ENCODE measurements around the gene RNU1-3.
"Not testable (repeated sequence)": the region's sequence is repeated elsewhere in the genome, so short reads cannot be mapped to it uniquely, and the experiment has no call there.

RNU1-3 gene

DNA sequence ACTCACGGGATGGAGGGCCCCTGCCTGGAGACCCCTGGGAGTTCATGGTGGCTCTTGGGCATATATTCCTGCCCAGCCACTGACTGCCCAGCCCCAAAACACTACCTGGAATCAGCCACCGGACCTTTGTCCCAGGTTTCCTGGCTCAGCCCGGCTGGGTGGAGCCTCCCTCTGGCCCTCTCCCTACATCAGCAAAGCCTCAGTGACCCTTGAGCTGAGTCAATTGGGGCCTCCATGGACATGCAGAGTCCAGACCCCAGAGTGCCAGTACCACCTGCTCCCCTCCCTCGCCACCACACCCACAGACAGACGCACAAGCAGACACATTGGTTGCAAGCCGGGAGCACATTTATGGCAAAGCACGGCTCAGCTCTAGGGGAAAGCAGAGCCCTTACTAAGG is 30.4 kb upstream of the RNU1-3 start:
- H3K4me3 ChIP-seq (replicated peaks; ENCODE audit: low read depth, low read length) = not testable (repeated sequence)

DNA sequence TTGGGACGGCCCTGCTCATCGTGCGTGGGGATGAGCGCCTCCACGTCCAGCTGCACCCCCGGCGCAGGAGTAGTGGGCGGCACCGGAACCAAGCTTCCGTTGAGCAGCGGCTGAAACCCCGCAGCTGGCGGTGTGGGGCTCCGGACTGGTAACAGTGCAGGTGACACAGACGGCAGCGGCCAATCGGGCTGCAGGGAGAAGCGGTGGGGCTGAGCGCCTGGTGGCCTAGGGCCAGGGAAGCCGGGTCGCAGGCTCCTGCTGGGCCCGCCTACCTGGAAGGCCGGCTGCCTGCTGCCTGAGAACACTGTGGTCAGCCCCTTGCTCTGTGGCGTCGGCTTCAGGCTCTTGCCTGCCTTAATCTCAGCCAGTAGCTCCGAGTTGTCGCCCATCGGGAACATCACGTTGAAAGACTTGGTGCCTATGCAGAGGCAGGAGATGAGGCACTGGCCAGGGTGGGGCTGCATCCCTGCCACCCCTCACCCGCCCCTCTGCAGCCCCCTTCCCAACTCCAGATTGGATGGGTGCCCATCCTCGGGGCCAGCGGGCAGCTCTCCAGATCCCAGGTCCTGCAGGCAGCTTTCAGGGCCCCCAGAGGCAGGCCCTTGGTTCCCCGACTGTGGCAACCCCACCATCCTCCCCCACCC is 29.9 kb upstream of the RNU1-3 start:
- DNase-seq (ENCODE audit: low read depth) = not testable (repeated sequence)

More for the DNA sequence above, 30.4 kb upstream of the RNU1-3 start:
- DNase-seq (ENCODE audit: low read depth) = not testable (repeated sequence)

DNA sequence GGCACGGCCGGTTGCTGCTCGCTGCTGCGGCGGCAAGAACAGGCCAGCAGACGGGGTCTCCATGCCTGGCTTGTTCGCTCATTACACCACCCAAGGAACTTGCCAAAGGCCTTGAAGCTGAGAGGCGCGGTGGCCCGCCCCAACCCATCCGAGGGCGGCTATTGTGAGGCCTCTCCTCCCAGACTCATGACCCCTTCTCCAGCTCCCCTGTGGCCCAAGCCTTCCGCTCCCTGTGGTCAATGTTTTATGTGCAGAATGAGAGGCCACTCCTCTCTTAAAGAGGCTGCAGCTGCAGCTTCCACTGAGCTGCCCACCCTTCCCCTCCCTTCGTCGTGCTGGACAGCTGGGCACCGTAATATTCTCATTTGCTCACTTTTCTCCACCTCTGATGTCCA is 27.6 kb upstream of the RNU1-3 start:
- not testable (repeated sequence) for H3K4me3 ChIP-seq (replicated peaks; ENCODE audit: low read depth, low read length)

More for the DNA sequence above, 29.9 kb upstream of the RNU1-3 start:
- not testable (repeated sequence) for H3K4me3 ChIP-seq (replicated peaks; ENCODE audit: low read depth, low read length)

DNA sequence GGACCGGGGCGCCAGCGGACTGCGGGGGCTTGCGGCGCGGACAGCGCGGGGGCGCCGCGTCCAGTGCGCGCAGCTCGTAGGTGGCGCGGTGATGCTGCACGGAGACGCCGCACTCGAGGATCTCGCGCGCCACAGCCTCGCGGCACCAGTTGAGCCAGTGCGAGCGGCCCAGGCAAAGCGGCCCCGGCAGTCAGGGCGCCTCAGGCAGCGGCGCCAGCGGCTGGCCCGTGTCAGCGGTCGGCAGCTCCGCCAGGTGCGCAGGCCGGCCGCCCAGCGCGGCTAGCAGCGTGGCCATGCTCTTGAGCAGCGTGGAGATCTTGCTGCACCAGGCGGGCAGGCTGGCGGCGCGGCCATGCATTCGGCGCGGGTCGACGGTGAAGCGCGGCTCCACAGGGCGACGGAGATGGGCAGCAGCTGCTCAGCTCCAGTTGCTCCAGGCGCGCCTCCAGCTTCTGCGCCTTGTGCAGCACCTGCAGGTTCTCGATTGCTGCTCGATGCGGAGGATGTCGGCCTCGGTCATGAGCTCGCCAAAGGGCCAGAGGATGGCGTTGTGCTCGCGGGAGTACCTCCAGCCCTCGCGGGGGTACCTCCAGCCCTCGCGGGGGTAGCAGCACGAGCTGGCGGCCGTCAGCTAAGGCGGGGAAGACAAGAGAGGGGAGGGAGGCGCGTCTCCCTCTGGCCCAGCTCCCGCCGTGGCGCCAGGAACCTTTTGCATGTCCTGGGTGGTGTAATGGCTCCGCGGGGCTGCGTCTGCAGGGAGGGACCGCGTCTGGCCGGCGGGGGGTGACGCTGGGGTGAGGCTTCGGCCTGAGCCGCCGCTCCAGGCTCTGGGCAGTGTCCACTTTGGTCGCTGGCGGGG is 26.9 kb upstream of the RNU1-3 start:
- DNase-seq (ENCODE audit: low read depth) = not testable (repeated sequence)

More for the DNA sequence above, 27.6 kb upstream of the RNU1-3 start:
- DNase-seq (ENCODE audit: low read depth) = not testable (repeated sequence)

DNA sequence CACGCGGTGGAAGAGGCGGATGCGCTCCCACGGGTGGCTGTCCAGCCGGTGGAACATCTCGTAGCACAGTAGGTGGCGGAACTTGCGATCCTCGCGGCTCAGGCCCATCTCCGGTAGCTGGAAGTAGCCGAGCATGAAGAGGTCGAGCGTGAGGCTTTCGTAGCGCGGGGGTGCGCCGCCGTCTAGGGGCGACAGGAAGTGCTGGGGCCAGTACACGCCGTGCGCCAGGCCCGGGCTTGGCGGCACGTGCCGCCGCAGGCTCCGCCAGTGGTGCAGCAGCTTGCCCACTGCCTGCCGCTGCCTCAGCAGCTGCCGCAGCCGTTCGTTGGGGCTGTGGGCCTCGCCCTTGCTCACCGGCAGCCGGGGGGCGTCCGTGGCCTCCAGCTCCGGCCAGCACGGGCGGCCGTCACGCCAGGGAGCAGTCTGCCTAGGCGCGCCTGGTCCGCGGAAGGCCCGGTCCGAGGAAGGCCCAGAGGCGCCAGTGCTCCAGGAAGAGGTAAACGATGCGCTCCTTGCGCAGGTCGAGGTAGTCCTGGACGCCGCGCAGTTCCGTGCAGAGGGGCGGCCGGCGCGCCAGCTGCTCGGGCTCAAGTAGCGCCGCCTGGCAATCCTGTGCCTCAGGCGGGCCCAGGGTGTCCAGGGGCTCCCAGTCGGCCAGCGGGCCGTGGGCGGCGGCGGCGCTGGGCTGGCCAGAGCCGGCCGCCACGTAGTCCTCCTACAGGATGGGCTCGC is 26.1 kb upstream of the RNU1-3 start:
- not testable (repeated sequence) for H3K4me3 ChIP-seq (replicated peaks; ENCODE audit: low read depth, low read length); DNase-seq (ENCODE audit: low read depth)

More for the DNA sequence above, 26.9 kb upstream of the RNU1-3 start:
- H3K4me3 ChIP-seq (replicated peaks; ENCODE audit: low read depth, low read length) = not testable (repeated sequence)

DNA sequence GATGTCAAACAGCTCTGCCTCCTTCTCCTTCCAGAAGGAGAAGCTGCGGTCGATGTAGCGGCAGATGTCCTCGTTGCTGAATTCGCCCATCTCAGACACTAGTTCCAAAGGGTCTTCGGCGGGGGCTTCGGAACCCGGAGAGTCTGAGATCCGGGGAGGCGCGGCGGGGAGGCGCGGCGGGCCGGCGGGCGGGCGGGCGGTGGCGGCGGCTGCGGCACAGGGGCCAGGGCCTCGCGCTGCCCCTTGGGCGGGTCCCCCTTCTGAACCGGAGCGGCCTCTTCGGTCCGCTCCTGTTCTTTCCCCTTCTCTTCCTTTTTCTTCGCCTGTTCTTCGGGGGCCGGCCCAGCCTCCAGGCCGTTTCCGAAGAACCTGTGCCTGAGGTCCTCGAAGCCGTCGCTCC is 25.5 kb upstream of the RNU1-3 start:
- not testable (repeated sequence) for DNase-seq (ENCODE audit: low read depth)

DNA sequence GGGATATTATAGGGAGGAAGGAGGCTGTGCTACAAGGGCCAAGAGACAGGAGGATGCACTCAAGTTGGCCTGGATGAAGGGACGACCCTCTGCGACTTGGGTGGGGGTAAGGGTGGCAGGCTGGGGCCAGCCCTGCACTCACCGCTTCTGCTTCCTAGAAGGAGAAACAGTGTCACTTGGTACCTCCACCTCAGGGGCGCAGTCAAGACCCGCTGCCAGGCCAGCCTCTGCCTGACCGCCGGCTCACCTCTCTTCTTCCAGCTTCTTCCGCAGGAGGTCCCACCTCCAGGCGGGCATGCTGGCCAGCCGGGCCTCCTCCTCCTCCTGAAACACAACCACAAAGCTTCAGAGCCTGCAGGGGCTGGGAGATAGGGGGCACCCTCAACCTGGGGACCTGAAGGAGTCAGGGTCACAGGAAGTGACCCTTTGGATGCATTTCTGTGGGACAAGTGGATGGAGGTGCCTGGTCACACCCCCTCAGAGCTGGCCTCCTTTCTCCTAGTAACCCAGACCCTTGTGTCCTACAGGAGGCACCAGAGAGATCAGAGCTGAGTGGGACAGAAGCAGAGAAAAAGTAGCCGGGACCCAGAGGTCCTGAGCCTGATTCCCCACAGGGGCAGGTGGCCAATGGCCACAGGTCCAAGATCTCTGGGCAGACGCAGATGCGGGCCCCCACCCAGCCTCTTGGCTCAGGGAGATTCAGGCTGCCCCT is 24.4 kb upstream of the RNU1-3 start:
- not testable (repeated sequence) for H3K4me3 ChIP-seq (replicated peaks; ENCODE audit: low read depth, low read length); DNase-seq (ENCODE audit: low read depth)

More for the DNA sequence above, 25.5 kb upstream of the RNU1-3 start:
- not testable (repeated sequence) for H3K4me3 ChIP-seq (replicated peaks; ENCODE audit: low read depth, low read length)

DNA sequence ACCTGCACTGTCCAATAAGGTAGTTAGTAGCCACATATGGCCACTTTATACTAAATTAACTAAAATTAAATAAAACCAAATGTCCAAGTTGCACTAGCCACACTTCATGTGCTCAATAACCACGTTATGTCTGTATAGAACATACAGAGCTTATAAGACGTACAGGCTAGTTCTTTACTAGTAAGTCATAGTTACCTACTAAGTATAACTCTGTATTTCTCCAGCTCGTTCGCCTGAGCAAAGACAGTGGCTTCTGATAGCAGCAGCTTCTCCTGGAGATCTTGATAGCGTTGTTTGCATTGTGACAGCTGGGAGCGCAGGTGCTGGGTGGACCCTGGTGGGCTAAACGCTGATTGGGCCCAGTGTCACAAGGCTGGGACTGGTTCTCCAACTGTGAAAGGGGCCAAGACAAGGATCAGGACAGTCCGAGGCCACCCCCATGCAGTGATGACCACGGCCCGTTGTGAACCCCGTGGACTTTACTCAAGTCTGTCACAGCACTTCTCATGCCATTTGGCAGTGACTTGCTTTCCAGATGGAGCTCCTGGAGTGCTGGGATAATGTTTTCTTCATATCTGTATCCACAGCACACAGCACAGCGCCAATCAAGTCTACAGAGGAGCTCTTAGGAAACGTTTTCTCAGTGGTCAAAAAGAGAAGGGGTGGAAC is 20.5 kb upstream of the RNU1-3 start:
- H3K4me3 ChIP-seq (replicated peaks; ENCODE audit: low read depth, low read length); DNase-seq (ENCODE audit: low read depth): not testable (repeated sequence)

DNA sequence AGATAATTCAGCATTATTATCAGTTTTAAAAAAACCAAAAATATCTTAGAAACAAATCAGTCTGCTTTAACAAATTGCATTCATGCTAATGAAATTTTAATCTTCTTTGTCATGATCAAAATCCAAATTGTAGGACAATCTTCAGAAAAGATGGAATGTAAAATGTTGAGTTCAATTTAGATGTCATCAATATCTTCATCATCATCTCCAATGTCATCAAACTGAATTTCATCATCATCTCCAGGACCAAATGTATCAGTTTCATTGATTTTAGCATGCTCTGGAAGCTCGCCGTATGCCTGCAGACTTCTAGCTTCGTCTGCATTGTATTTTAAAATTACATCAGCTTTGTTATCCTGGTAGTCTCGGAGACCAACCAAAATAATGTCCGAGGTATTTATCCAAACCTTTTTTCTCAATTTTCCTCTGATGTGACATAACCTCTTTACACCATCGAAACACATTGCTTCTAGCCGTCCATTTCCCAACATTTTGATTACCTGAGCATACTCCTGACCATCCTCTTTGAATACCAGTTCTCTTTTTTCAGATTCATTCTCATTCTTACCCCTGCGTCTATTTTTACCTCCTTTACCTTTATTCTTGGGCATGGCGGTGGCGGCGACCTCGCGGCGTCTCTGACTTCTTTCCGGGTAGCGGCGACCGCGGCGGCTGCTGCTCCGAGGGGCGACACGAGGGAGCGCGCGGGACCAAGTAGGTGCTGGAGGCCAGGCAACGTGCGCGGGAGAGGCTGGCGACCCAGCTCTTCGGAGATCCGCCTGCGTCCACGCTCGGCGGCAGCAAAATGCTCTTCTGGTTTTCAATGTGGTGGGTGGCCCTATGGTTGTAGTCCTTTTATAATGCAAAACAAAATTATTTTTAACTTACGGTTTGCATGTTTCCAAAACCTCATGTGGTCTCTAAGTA is 19.0 kb upstream of the RNU1-3 start:
- not testable (repeated sequence) for H3K4me3 ChIP-seq (replicated peaks; ENCODE audit: low read depth, low read length); DNase-seq (ENCODE audit: low read depth)

DNA sequence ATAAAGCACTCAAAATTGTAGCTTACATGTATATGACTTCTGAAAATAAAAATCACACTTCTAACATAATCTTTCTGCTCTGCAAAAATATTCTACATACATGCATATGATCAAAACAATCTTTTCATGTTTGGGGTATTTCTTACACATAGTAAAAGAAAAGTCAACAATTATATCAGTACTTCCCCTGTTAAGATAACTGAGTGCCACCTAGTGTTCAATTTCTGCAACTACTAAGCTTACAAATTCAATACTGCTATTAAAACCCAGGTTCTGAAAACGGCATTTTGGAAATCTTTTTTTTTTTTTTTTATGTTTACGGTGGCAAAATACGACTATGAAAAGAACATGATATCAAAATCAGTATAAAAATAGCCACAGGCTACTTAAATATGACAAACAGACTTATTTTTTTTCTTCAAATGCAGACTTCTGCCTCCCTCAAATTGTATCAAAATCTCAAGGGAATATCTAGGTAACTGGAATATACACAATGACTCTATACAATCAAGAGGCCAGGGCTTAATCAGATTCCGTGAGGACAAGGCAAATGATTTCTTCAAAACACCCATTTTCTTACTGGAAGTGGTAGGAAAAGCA is 18.1 kb upstream of the RNU1-3 start:
- not testable (repeated sequence) for H3K4me3 ChIP-seq (replicated peaks; ENCODE audit: low read depth, low read length); DNase-seq (ENCODE audit: low read depth)

DNA sequence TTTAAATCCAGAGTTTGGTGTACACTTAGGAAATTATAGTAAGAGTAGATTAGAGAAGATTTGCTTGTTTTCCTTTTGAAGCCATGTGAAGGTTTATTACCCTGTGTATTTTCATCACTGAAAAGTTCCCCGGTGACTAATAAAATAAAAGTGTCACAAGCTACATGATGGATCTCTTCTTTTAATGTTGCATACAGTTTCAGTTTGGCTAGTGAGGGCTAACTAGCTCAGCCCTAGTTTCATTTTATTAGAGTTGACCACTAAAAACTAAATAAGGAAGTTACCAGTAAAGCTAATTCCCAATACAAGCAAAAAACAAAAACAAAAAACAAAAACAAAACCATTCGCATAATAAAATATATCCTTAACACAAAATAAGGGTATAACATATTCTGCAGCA is 17.4 kb upstream of the RNU1-3 start:
- H3K4me3 ChIP-seq (replicated peaks; ENCODE audit: low read depth, low read length); DNase-seq (ENCODE audit: low read depth): not testable (repeated sequence)

DNA sequence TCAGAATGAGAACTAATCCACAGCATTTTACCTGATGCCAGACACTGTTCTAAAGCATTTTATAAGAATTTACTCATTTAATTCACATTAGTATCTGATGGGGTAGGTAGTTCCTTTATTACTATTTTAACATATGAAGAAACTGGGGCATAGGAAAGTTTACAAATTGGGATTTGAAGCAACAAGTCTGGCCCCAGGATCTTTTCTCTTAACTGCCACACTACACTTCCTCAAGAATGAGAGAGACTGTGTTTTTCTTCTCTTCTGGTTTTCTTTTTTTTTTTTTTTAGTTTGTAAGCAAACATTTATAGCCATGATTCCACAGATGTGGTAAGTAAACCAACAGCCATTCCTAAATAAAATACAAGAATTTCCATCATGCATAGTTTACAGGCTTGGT is 16.1 kb upstream of the RNU1-3 start:
- not testable (repeated sequence) for DNase-seq (ENCODE audit: low read depth); H3K4me3 ChIP-seq (replicated peaks; ENCODE audit: low read depth, low read length)

DNA sequence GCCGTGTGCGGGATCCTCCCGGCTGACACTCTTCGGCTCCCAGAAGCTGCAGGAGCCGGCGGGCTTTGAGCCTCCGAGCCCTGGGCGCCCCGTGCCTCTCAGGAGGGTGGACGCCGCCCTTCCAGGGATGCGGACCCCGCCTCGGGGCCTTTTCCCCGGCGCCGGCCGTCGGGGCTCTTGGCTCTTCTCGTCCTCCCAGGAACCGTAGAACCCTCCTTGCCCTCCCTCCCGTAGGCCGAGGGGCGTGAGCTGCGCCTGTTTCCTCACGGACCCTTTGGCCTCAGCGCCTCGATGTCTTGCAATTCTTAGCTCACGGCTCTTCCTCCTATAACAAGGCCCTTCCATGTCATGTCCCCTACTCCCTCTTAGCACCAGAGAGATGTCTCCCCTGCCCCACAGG is 13.6 kb upstream of the RNU1-3 start:
- H3K4me3 ChIP-seq (replicated peaks; ENCODE audit: low read depth, low read length) = not testable (repeated sequence)

More for the DNA sequence above, 13.6 kb upstream of the RNU1-3 start:
- DNase-seq (ENCODE audit: low read depth) = not testable (repeated sequence)

All from fibroblast of pulmonary artery (primary cell).